GM19328 (cell line): ENCODE measurements around the gene GLYAT.
A peak's percentile ranks its signal among the peaks of the same experiment; 100 is the strongest.
"Not testable (repeated sequence)": the region's sequence is repeated elsewhere in the genome, so short reads cannot be mapped to it uniquely, and the experiment has no call there.

Experiments used
- ATAC-seq: cut with Tn5 transposase; IDR thresholded peaks from one replicate; pipeline ENCODE4 v1.9.1; 2021; ENCODE audit warnings: mild to moderate bottlenecking, moderate library complexity; ENCODE audit not compliant: unreplicated experiment

GLYAT gene

GRCh38 chr11:58744988-58745704 is 13.4 kb upstream of the GLYAT start:
- ATAC-seq = no peak

GRCh38 chr11:58742981-58743880 is 11.5 kb upstream of the GLYAT start:
- no peak for ATAC-seq

DNA sequence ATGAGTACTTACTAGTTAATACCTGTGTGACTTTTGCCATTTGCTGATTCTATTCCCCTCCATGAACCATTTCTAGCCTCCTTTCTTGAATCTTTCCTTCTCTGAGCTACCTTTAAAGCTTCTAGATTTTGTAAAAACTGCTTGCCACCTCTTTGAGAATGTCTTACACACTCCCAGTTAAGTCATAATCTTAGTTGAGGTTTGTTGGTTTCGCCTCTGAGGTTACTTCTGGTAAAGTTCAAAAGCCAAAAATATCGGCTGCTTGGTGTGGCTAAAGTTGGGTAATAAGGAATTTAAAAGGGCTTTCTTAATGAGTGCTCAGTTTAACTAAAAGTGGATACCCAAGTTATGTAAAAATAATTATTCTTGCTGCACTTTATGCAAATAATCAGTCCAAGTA is 10.4 kb upstream of the GLYAT start:
- ATAC-seq = peak; percentile 64

GRCh38 chr11:58741127-58741526 is 9.4 kb upstream of the GLYAT start:
- ATAC-seq = no peak

DNA sequence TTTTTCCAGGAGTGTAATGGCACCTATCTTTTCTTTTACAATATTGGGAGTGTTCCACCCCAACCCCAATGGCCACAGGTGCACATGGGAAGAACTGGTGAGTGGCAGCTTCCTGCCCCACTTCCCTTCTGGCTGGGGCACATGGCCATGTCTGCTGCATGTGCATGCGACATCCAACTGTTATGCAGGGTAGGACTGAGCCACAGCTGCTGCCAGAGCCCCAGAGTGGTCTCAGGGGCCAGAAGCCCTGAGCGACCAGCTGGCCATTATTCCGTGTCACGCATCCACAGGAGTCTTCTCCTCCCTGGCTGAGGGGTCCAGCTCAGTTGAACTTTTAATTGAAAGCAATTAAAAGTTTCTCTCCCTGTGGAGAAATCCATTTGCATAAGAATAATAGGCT is 8.7 kb upstream of the GLYAT start:
- ATAC-seq = no peak

DNA sequence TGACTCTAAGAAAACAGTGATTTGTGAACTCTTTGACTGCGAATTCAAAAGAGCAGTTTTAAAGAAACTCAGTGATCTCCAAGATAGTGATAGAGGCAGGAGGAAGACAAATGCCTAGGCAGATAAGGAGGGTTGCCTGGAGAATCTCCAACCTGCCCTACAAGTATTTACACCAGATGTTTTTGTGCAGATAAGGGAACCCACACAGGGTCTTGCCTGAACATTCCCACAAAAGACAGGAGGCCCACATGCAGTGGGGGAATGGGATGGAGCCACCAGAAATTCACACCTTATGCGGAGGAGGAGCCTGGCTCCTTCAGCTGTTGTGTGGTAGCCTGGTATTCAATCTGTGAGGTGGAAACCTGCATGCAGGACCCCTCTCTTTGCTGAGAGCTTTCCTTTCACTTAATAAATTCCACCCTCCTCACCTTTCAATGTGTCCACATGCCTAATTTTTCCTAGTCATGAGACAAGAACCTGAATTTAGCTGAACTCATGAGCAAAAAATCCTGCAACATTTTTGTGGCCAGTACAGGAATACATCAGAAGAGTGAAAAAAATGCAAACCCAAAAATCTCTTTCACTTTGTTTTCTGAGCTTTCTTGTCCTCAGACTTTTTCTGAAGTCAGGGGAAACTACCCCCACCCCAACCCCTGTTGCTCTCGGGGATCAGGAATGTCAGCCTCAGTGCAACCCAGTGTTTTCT is 8.1 kb upstream of the GLYAT start:
- ATAC-seq = no peak

- no peak for ATAC-seq
These were observed 3.1 kb upstream of the GLYAT start for GRCh38 chr11:58734681-58735490.

DNA sequence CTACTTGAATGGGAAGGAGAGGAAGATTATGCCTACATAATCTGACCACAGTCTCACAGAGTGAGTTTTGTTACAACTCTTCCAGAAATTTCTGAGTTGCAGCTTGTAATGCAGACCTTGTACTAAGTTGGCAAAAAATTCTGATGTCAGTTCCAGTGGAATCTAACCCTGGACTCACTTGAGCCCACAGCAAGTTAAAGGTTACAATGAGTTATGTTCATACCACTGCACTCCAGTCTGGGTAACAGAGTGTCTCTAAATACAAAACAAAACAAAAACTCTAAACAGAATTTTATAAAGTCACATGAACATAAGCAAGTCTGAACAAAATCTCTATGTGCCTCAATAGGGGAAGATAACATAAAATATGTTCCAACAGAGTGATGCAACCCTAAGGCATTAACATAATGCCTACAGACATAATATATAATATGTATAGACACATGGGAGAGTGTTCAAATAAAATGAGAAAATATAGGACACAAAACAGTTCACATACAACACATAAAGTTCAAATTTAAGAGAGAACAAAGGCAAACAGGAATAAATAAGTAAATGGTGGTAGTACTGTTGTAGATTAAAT is 1.1 kb downstream of the GLYAT start:
- no peak for ATAC-seq

GRCh38 chr11:58727415-58727797 is 4.3 kb downstream of the GLYAT start:
- ATAC-seq = no peak

GRCh38 chr11:58726737-58727414 is 4.9 kb downstream of the GLYAT start:
- ATAC-seq = no peak

GRCh38 chr11:58719406-58720117 is 12.2 kb downstream of the GLYAT start:
- no peak for ATAC-seq

DNA sequence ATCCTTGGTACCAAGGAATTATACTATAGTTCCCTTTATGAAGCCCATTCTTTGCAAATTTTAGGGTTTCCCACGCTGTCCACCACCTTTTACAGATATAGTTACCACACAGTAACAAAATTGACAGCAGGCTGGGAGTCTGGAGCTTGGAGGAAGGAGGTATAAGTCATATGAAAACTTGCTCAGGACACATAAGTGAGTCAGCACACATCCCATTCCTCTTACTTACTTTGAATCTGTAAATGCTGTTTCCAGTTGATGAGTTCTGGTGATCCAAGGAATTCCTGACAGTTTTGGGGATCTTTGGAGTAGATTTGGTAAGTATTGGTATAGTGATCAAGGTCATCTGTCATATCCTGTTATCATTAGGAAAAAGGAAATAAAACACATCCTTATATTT is 19.2 kb downstream of the GLYAT start:
- ATAC-seq = no peak

DNA sequence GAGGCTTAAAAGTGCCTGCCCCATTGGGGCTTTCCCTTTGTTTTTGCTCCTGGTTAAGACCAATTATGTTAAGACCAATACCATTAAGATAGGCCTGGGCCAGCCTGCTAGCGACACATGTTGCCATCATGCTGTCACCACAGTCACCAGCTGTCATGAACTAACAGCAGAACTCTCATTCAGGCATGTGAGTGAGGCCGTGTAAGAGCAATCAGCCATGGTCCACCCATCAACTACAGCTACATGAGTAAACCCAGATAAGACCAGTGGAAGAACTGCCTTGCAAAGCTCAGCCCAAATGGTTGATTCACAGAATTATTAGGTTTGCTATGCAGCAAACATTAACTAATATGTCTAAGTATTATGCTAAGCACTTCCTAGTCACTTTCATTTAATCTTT is 19.9 kb downstream of the GLYAT start:
- ATAC-seq = no peak

DNA sequence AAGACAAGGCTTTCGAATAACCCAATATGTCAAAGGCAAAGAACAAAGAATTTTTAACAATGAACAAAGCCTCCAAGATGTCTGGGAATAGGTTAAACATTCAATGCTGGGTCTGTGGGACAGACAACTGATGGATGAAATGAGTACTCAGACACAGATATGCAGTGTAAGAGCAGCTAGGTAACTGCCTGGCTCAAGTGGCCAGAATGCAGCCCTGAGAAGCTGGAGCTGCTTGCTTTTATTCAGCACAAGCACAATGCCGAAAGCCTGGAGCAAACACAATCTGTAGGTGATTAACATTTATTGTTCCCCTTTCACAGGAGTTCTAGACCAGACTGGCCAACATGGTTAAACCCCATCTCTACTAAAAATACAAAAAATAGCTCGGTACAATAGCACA is 24.0 kb downstream of the GLYAT start:
- ATAC-seq = no peak

GRCh38 chr11:58696825-58697224 is 34.9 kb downstream of the GLYAT start:
- ATAC-seq = not testable (repeated sequence)

DNA sequence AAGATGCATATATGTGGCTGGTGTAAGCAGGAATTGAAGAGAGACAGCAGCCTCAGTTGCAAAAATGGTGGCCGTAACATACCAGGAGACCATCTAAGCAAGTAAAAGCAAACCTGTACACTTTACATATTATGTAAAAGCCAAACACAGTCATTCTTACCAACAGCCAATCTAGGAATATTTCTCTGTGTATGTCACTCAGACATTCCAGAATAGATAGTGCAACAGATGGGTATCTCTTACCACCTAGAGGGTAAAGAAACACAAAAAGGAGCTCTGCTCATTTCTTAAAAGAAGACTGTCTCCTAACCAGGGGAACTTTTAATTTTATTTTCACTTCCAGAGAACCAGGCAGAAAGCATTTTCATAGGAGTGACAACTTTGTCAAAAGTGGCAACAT is 38.7 kb downstream of the GLYAT start:
- no peak for ATAC-seq

- no peak for ATAC-seq
These were observed 40.1 kb downstream of the GLYAT start for GRCh38 chr11:58691675-58692074.

GRCh38 chr11:58688789-58689503 is 42.8 kb downstream of the GLYAT start:
- no peak for ATAC-seq
